Measurements from ENCODE around the gene CPEB1.

CPEB1 gene

DNA sequence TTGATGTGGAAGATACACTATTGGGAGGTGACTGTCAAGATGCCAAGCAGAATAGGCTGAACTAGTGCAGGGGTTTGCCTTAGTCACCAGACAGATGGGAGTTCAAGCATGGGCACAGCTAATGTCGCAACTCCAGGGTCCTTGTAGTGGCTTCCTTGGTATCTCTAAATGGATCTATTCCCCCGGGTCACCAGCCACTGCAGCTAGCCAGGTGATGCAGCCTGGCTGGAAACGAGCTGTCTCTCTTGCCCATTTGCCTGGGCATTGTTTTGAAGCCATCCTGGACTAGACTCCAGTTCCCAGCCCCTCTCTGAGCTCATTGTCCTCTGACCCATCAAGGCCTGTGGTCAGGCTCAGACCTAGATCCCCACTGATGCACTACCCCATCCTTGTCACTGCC lies 8.4 kb upstream of the CPEB1 start:
- no peaks in the 10 kb centered on the region for H3K27me3 ChIP-seq (ENCODE audit: insufficient read depth, poor library complexity, severe bottlenecking)

DNA sequence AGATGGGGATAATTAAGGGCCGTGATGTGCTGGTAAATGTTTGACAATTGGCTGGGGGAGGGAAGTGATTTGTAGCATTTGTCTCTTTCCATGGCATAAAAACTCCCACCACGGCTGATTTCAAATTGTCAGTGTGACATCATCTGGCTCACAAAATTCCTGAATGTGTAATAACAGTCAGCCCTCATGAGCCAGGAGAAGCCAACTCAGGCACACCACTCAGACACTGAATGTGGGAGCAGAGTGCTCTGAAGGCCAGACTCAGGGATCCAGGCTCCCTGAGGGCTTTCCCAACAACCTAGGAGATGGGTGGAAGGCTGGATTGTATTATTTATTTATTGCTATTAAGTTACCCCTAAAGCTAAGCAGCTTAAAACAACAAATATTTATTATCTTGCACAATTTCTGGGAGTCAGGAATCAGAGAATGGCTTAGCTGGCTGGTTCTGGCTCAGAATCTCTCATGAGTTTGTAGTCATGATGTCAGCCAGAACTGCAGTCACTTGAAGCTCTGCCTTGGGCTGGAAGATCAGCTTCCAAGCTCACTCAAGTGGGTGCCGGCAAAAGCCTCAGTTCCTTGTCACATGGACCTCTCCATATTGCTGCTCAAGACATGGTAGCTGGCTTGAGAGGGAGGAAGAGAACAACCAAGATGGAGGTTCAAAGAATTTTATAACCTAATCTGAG lies 6.5 kb upstream of the CPEB1 start:
- no peak for TF ChIP-seq GABPA (IDR thresholded peaks at IDR 0.05; ENCODE audit: low read depth)
- TF ChIP-seq, protein P1, sequence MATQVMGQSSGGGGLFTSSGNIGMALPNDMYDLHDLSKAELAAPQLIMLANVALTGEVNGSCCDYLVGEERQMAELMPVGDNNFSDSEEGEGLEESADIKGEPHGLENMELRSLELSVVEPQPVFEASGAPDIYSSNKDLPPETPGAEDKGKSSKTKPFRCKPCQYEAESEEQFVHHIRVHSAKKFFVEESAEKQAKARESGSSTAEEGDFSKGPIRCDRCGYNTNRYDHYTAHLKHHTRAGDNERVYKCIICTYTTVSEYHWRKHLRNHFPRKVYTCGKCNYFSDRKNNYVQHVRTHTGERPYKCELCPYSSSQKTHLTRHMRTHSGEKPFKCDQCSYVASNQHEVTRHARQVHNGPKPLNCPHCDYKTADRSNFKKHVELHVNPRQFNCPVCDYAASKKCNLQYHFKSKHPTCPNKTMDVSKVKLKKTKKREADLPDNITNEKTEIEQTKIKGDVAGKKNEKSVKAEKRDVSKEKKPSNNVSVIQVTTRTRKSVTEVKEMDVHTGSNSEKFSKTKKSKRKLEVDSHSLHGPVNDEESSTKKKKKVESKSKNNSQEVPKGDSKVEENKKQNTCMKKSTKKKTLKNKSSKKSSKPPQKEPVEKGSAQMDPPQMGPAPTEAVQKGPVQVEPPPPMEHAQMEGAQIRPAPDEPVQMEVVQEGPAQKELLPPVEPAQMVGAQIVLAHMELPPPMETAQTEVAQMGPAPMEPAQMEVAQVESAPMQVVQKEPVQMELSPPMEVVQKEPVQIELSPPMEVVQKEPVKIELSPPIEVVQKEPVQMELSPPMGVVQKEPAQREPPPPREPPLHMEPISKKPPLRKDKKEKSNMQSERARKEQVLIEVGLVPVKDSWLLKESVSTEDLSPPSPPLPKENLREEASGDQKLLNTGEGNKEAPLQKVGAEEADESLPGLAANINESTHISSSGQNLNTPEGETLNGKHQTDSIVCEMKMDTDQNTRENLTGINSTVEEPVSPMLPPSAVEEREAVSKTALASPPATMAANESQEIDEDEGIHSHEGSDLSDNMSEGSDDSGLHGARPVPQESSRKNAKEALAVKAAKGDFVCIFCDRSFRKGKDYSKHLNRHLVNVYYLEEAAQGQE (IDR thresholded peaks at IDR 0.05; ENCODE audit: insufficient replicate concordance, low read depth) = no peak
- no peak for TF ChIP-seq POLR2AphosphoS5 (IDR thresholded peaks at IDR 0.05; ENCODE audit: low read depth)
- TF ChIP-seq SPI1 (IDR thresholded peaks at IDR 0.05; ENCODE audit: borderline replicate concordance, low read depth) = no peak
- TF ChIP-seq CTCF (IDR thresholded peaks at IDR 0.05; ENCODE audit: insufficient read depth, low read length) = no peak
- no peak for DNase-seq (ENCODE audit: low read depth in 1 of 2, low spot score in 1 of 2)
- no peak overlapping the region for H3K4me3 ChIP-seq (replicated peaks; ENCODE audit: insufficient read depth, low read length)
- H3K27ac ChIP-seq (replicated peaks) = no peak overlapping the region
- H3K27me3 ChIP-seq (ENCODE audit: insufficient read depth, poor library complexity, severe bottlenecking) = peaks cover 5% of the 10 kb centered on the region

More for the DNA sequence above, 8.4 kb upstream of the CPEB1 start:
- no peak for DNase-seq (ENCODE audit: low read depth in 1 of 2, low spot score in 1 of 2)
- TF ChIP-seq, protein P1 (IDR thresholded peaks at IDR 0.05; ENCODE audit: insufficient replicate concordance, low read depth) = no peak
- TF ChIP-seq SPI1 (IDR thresholded peaks at IDR 0.05; ENCODE audit: borderline replicate concordance, low read depth) (no peak), CTCF (IDR thresholded peaks at IDR 0.05; ENCODE audit: insufficient read depth, low read length) (no peak), GABPA (IDR thresholded peaks at IDR 0.05; ENCODE audit: low read depth) (no peak), POLR2AphosphoS5 (IDR thresholded peaks at IDR 0.05; ENCODE audit: low read depth) (no peak)
- Histone ChIP-seq H3K4me3 (replicated peaks; ENCODE audit: insufficient read depth, low read length) (no peak overlapping the region), H3K27ac (replicated peaks) (no peak overlapping the region)

- DNase-seq (ENCODE audit: low read depth in 1 of 2, low spot score in 1 of 2) = no peak
- TF ChIP-seq, protein P1 (IDR thresholded peaks at IDR 0.05; ENCODE audit: insufficient replicate concordance, low read depth) = no peak
- TF ChIP-seq POLR2AphosphoS5 (IDR thresholded peaks at IDR 0.05; ENCODE audit: low read depth) (no peak), SPI1 (IDR thresholded peaks at IDR 0.05; ENCODE audit: borderline replicate concordance, low read depth) (no peak), GABPA (IDR thresholded peaks at IDR 0.05; ENCODE audit: low read depth) (no peak), CTCF (IDR thresholded peaks at IDR 0.05; ENCODE audit: insufficient read depth, low read length) (no peak)
- Histone ChIP-seq H3K4me3 (replicated peaks; ENCODE audit: insufficient read depth, low read length) (no peak overlapping the region), H3K27me3 (ENCODE audit: insufficient read depth, poor library complexity, severe bottlenecking) (peaks cover 18% of the 10 kb centered on the region), H3K27ac (replicated peaks) (no peak overlapping the region)
Observed at GRCh38 chr15:82651708-82652107, 4.5 kb upstream of the CPEB1 start.

Data from HL-60 (cell line).